BE2C (cell line): ENCODE data around the gene PCDHAC1.

Experiments
- DNase-seq: peaks from one replicate; pipeline ENCODE4 v3.0.0-alpha.2; 2020
- H3K27me3 ChIP-seq: fragments of 250-450 bp; sonication (Bioruptor Pico); 2 replicates; pipeline ENCODE4 v1.5.1; 2020; ENCODE audit warnings: mild to moderate bottlenecking
- H3K36me3 ChIP-seq: fragments of 250-450 bp; sonication (Bioruptor Pico); 2 replicates; pipeline ENCODE4 v1.5.1; 2020; ENCODE audit warnings: mild to moderate bottlenecking
- H3K4me1 ChIP-seq: fragments of 250-450 bp; sonication (Bioruptor Pico); 2 replicates; pipeline ENCODE4 v1.5.1; 2020
- H3K4me3 ChIP-seq: 2 replicates; pipeline ENCODE4 v1.5.1; 2011; ENCODE audit warnings: low read depth, low read length
- H3K9me3 ChIP-seq: fragments of 250-450 bp; sonication (Bioruptor Pico); 2 replicates; pipeline ENCODE4 v1.5.1; 2020
- CTCF ChIP-seq: IDR thresholded peaks from 2 replicates; pipeline ENCODE4 v1.5.1; 2012; ENCODE audit warnings: mild to moderate bottlenecking, low read depth, low read length

PCDHAC1 gene

GRCh38 chr5:140965905-140966292, 39.8 kb downstream of the PCDHAC1 start:
- Histone ChIP-seq H3K4me3 (peak overlapping the region; percentile 86), H3K9me3 (no peaks in the 10 kb centered on the region), H3K4me1 (peaks cover 20% of the 10 kb centered on the region), H3K27me3 (no peaks in the 10 kb centered on the region), H3K36me3 (no peaks in the 10 kb centered on the region)
- DNase-seq, result peak; percentile 24
- TF ChIP-seq CTCF, result no peak

GRCh38 chr5:140966293-140967225, 40.5 kb downstream of the PCDHAC1 start, which contains the start of gene PCDHAC2:
Gene PCDHAC2 (plus strand): TSS chr5:140966476. CDS start chr5:140966767, 291 bp downstream.
- H3K4me3 ChIP-seq, result peak within 1 kb of the TSS; percentile 86
- H3K9me3 ChIP-seq, result no peaks in the 10 kb centered on the region
- DNase-seq, result peak; percentile 81
- H3K27me3 ChIP-seq, result no peaks in the 10 kb centered on the region
- TF ChIP-seq CTCF, result no peak
- H3K36me3 ChIP-seq, result no peaks in the 10 kb centered on the region
- H3K4me1 ChIP-seq, result peaks cover 20% of the 10 kb centered on the region

- Histone ChIP-seq H3K27me3 (no peaks in the 10 kb centered on the region), H3K4me1 (peaks cover 20% of the 10 kb centered on the region), H3K36me3 (no peaks in the 10 kb centered on the region), H3K9me3 (no peaks in the 10 kb centered on the region), H3K4me3 (peak overlapping the region; percentile 86)
- no peak for TF ChIP-seq CTCF
- DNase-seq, result no peak
Observed at GRCh38 chr5:140967226-140967893, 41.3 kb downstream of the PCDHAC1 start.

- TF ChIP-seq CTCF, result no peak
- no peaks in the 10 kb centered on the region for H3K27me3 ChIP-seq
- DNase-seq, result no peak
- H3K4me1 ChIP-seq, result peaks cover 5% of the 10 kb centered on the region
- peak overlapping the region; percentile 21 for H3K4me3 ChIP-seq
- no peaks in the 10 kb centered on the region for H3K9me3 ChIP-seq
- H3K36me3 ChIP-seq, result no peaks in the 10 kb centered on the region
Observed at GRCh38 chr5:140969880-140970279, 43.8 kb downstream of the PCDHAC1 start.

GRCh38 chr5:140973550-140973949, 47.5 kb downstream of the PCDHAC1 start:
- Histone ChIP-seq H3K36me3 (no peaks in the 10 kb centered on the region), H3K27me3 (no peaks in the 10 kb centered on the region), H3K9me3 (no peaks in the 10 kb centered on the region), H3K4me3 (no peak overlapping the region), H3K4me1 (peaks cover 16% of the 10 kb centered on the region)
- DNase-seq, result no peak
- no peak for TF ChIP-seq CTCF
